Upper lobe of left lung (tissue), 6 donors: Measurements from ENCODE around the gene TSPEAR. TPM values are rescaled to one million over a fixed set of nuclear protein-coding genes. Genes with fewer than 3 reads are reported as not detected.

ENCODE experiments used
- ATAC-seq, 2 donors: fragments of 200-7000 bp; cut with Tn5 transposase; one replicate each; pipeline ENCODE4 v1.9.1; 2022; ENCODE audit warnings: mild to moderate bottlenecking in 2 of 2, moderate library complexity in 2 of 2; ENCODE audit not compliant: low FRiP score in 2 of 2
- DNase-seq, 2 donors: peaks; one replicate each; pipeline ENCODE4 v3.0.0-alpha.2; 2019 to 2020
- H3K27ac ChIP-seq, 4 donors: fragments of 200-600 bp; sonication (generic); one replicate each; pipeline ENCODE4 v1.5.1; 2016 to 2019
- H3K27me3 ChIP-seq, 4 donors: fragments of 200-600 bp; sonication (generic); one replicate each; pipeline ENCODE4 v1.5.1; 2017 to 2019
- H3K36me3 ChIP-seq, 4 donors: fragments of 200-600 bp; sonication (generic); one replicate each; pipeline ENCODE4 v1.5.1; 2016 to 2019
- H3K4me1 ChIP-seq, 4 donors: fragments of 200-600 bp; sonication (generic); one replicate each; pipeline ENCODE4 v1.5.1; 2018 to 2019
- H3K4me3 ChIP-seq, 4 donors: fragments of 200-600 bp; sonication (generic); one replicate each; pipeline ENCODE4 v1.5.1; 2017 to 2019; ENCODE audit warnings: mild to moderate bottlenecking in 2 of 4, moderate library complexity in 1 of 4
- H3K9me3 ChIP-seq, 4 donors: fragments of 200-600 bp; sonication (generic); one replicate each; pipeline ENCODE4 v1.5.1; 2018 to 2019
- EP300 ChIP-seq, 4 donors: sonication (generic); formaldehyde crosslinking; IDR thresholded peaks; one replicate each; pipeline ENCODE4 v1.5.1; 2017; ENCODE audit warnings: antibody characterized with exemption in 4 of 4, control low read depth in 2 of 4
- POLR2A ChIP-seq, 4 donors: fragments of 450-650 bp; IDR thresholded peaks; one replicate each; pipeline ENCODE4 v1.5.1; 2016 to 2017; ENCODE audit warnings: antibody characterized with exemption in 4 of 4, mild to moderate bottlenecking in 2 of 4
- POLR2AphosphoS5 ChIP-seq, 2 donors: sonication (generic); formaldehyde crosslinking; IDR thresholded peaks; one replicate each; pipeline ENCODE4 v1.5.1; 2017; ENCODE audit warnings: antibody characterized with exemption in 2 of 2
- WGBS, 2 donors: methylation state at CpG; one replicate each; pipeline ENCODE4 v1.1.5; 2017 to 2018; 5-methylcytosine and 5-hydroxymethylcytosine counted together
- total RNA-seq, 6 donors: library from RNA; depleted of rRNA in 4 of 6; stranded (reverse); fragments of >200 nt in 4 of 6; gene quantifications; one replicate each; pipeline versions ENCODE4 v1.1.0 to v1.2.1, GENCODE V29; 2016 to 2021
- TF ChIP-seq, protein P1 (sequence below), 6 experiments: fragments of 450-650 bp in 4 of 6; fragments of 200-600 bp in 2 of 6; sonication (generic) in 2 of 6; IDR thresholded peaks; one replicate each; pipeline ENCODE4 v1.5.1; 2016 to 2019; ENCODE audit warnings: antibody characterized with exemption in 6 of 6
- donor health status: DM: no; HTN: no; CAD: no; lungs with moderate emphysema.
- donor health status: DM: no; HTN: yes; CAD: no; lungs with severe emphysema.

Gene TSPEAR
- total RNA-seq, 6 donors from 2014 or later: 0.14 to 0.17 TPM; not detected in 4

DNA sequence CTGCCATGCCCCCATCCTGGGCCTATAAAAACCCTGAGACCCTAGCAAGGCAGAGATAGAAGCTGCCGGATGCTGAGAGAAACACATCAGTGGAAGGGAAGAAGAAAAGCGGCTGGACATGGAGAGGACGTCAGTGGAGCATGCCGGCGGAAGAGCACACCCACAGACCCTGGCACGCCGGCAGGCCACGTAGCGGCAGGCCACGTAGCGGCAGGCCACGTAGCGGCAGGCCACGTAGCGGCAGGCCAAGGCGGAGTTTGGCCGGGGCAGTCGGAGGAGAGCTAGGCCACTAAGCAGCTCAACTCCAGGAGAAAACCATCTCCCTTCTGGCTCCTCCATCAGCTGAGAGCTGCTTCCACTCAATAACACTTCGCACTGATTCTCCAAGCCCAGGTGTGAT lies 221.0 kb downstream of the TSPEAR start:
- H3K36me3 ChIP-seq: no peaks in the 10 kb centered on the region
- peaks cover 0 to 6% (median 1%) of the 10 kb centered on the region in 4 donors for H3K4me1 ChIP-seq
- DNase-seq (no peak), ATAC-seq (no peak)
- TF ChIP-seq EP300 (IDR thresholded peaks at IDR 0.05) (no peak), POLR2AphosphoS5 (IDR thresholded peaks at IDR 0.05) (no peak), POLR2A (IDR thresholded peaks at IDR 0.05) (no peak)
- TF ChIP-seq, protein P1, sequence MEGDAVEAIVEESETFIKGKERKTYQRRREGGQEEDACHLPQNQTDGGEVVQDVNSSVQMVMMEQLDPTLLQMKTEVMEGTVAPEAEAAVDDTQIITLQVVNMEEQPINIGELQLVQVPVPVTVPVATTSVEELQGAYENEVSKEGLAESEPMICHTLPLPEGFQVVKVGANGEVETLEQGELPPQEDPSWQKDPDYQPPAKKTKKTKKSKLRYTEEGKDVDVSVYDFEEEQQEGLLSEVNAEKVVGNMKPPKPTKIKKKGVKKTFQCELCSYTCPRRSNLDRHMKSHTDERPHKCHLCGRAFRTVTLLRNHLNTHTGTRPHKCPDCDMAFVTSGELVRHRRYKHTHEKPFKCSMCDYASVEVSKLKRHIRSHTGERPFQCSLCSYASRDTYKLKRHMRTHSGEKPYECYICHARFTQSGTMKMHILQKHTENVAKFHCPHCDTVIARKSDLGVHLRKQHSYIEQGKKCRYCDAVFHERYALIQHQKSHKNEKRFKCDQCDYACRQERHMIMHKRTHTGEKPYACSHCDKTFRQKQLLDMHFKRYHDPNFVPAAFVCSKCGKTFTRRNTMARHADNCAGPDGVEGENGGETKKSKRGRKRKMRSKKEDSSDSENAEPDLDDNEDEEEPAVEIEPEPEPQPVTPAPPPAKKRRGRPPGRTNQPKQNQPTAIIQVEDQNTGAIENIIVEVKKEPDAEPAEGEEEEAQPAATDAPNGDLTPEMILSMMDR (IDR thresholded peaks at IDR 0.05): no peak
- peaks cover 0 to 15% (median 10%) of the 10 kb centered on the region in 4 donors for H3K9me3 ChIP-seq
- H3K4me3 ChIP-seq: no peak overlapping the region
- H3K27me3 ChIP-seq: no peaks in the 10 kb centered on the region
- 94 to 97% methylated on average over 18 to 19 of the region's 19 CpGs for WGBS, 2 donors
- no peak overlapping the region for H3K27ac ChIP-seq

DNA sequence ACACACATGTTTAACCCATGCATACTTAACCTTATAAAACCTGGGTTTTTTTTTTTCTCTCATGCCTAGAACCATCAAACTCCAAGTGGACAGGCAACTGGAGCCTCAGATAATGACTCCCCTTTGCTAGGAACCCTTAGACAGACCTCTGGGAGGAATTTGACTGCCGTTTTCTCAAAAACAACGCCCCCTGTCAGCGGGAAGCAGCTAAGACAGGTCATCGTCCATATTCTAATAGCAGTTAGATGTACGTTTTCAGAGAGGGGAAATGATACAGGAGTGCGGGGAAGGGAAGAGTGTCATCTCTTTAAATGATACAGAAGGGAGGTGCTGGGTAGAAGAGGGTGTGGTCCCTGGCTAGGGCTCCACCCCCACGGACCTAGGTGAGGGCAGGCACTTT lies 221.4 kb downstream of the TSPEAR start:
- ATAC-seq: no peak
- WGBS, 2 donors: 37 to 40% methylated on average over 7 of the region's 7 CpGs
- Histone ChIP-seq H3K36me3 (no peaks in the 10 kb centered on the region), H3K4me3 (no peak overlapping the region), H3K9me3 (peaks cover 0 to 15% (median 10%) of the 10 kb centered on the region in 4 donors), H3K27me3 (no peaks in the 10 kb centered on the region), H3K27ac (no peak overlapping the region), H3K4me1 (peaks cover 0 to 7% (median 3%) of the 10 kb centered on the region in 4 donors)
- DNase-seq: no peak
- TF ChIP-seq POLR2A (IDR thresholded peaks at IDR 0.05): no peak
- TF ChIP-seq, protein P1 (IDR thresholded peaks at IDR 0.05): no peak
- no peak for TF ChIP-seq POLR2AphosphoS5 (IDR thresholded peaks at IDR 0.05)
- no peak for TF ChIP-seq EP300 (IDR thresholded peaks at IDR 0.05)

DNA sequence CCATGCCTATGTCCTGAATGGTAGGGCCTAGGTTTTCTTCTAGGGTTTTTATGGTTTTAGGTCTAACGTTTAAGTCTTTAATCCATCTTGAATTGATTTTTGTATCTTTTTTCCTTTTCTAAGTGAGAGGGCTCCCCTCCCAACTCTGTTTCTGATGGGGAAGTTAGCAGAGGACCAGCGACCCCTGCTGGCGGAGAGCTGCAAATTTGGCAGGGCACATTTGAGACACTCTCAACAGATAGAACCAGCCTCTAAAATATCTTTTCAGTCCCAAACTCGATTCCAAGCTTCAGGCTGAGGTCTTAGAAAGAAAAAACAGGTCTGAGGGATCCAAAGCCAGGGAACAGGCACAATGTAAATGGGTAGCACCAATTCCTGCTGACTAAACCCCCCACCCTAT lies 223.5 kb downstream of the TSPEAR start:
- WGBS, 2 donors: 43 to 45% methylated on average over 4 of the region's 4 CpGs
- no peaks in the 10 kb centered on the region for H3K36me3 ChIP-seq
- ATAC-seq: no peak
- no peak for DNase-seq
- H3K27ac ChIP-seq: no peak overlapping the region
- peaks cover 0 to 5% (median 4%) of the 10 kb centered on the region in 4 donors for H3K9me3 ChIP-seq
- no peak for TF ChIP-seq EP300 (IDR thresholded peaks at IDR 0.05)
- TF ChIP-seq, protein P1 (IDR thresholded peaks at IDR 0.05): peak in 1 of 6 experiments; percentile 8
- H3K27me3 ChIP-seq: no peaks in the 10 kb centered on the region
- H3K4me3 ChIP-seq: no peak overlapping the region
- H3K4me1 ChIP-seq: peaks cover 0 to 7% (median 3%) of the 10 kb centered on the region in 4 donors

DNA sequence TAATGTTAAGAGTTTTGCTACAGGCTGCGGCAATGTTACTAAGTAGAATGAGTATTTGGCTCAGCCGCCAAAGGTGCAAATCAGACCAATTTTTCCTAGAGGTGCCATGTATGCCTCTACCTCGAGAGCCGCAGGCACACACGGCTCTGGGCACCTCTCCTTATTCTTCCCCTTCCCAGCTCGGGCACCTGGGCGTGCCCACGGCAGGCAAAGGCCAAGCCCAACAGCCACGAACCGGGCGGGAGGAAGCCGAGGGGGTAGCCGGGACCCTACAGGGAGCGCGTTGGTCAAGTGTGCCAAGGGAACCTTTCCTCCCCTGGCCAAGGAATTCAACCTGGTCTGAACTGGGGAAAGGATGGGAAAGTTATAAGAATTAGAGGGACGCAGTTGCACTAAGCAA lies 225.1 kb downstream of the TSPEAR start:
- Histone ChIP-seq H3K27ac (peak overlapping the region in 1 of 4 donors; percentile 69), H3K36me3 (no peaks in the 10 kb centered on the region), H3K9me3 (no peaks in the 10 kb centered on the region), H3K27me3 (no peaks in the 10 kb centered on the region), H3K4me1 (peaks cover 0 to 7% (median 3%) of the 10 kb centered on the region in 4 donors), H3K4me3 (peak overlapping the region in 3 of 4 donors; percentile 34 to 39 (median 35))
- ATAC-seq: no peak
- DNase-seq: no peak
- TF ChIP-seq POLR2A (IDR thresholded peaks at IDR 0.05): no peak
- TF ChIP-seq POLR2AphosphoS5 (IDR thresholded peaks at IDR 0.05): no peak
- no peak for TF ChIP-seq EP300 (IDR thresholded peaks at IDR 0.05)
- TF ChIP-seq, protein P1 (IDR thresholded peaks at IDR 0.05): no peak
- whole genome bisulfite sequencing, 2 donors: 59 to 84% methylated on average over 16 of the region's 16 CpGs

DNA sequence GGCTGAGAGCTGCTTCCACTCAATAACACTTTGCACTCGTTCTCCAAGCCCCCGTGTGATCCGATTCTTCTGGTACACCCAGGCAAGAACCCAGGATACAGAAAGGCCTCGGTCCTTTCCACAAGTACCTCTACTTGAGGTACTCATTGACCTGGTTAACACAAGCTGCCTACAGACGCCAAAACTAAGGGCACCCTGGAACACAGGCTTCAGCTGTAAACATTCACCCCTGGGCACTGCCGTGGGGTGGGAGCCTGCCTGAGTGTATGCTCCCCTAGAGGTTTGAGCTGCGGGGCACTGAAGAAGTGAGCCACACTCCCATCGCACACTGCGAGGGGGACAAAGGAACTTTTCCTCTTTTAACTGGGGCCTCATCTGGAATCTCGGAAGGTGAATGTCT lies 225.6 kb downstream of the TSPEAR start:
- ATAC-seq (peak; percentile 11 to 69), DNase-seq (no peak)
- no peak for TF ChIP-seq EP300 (IDR thresholded peaks at IDR 0.05)
- no peak for TF ChIP-seq POLR2AphosphoS5 (IDR thresholded peaks at IDR 0.05)
- no peak for TF ChIP-seq POLR2A (IDR thresholded peaks at IDR 0.05)
- TF ChIP-seq, protein P1 (IDR thresholded peaks at IDR 0.05): no peak
- Histone ChIP-seq H3K36me3 (no peaks in the 10 kb centered on the region), H3K27me3 (no peaks in the 10 kb centered on the region), H3K27ac (peak overlapping the region in 2 of 4 donors; percentile 26 to 69), H3K9me3 (no peaks in the 10 kb centered on the region), H3K4me1 (peaks cover 0 to 7% (median 3%) of the 10 kb centered on the region in 4 donors), H3K4me3 (peak overlapping the region in 3 of 4 donors; percentile 34 to 39 (median 35))
- 38 to 53% methylated on average over 7 to 10 of the region's 10 CpGs for WGBS, 2 donors
